K562 (cell line): ENCODE data around the gene DGAT2. TPM values are rescaled to one million over a fixed set of nuclear protein-coding genes. Genes with fewer than 3 reads are reported as not detected.

Experiments
- EP400 ChIP-seq: fragments of 450-650 bp; IDR thresholded peaks from 2 replicates; pipeline ENCODE4 v1.6.1; 2017; ENCODE audit warnings: antibody characterized with exemption, mild to moderate bottlenecking, moderate library complexity
- HLTF ChIP-seq: fragments of 450-650 bp; IDR thresholded peaks from 2 replicates; pipeline ENCODE4 v1.6.1; 2016
- MAFK ChIP-seq: IDR thresholded peaks from 2 replicates; pipeline ENCODE4 v1.6.1; 2011; ENCODE audit warnings: low read length, improper control_type of control experiment
- MAZ ChIP-seq, 2 experiments: fragments of 450-650 bp in 1 of 2; sonication (generic) in 1 of 2; formaldehyde crosslinking; IDR thresholded peaks in 1 of 2; conservative IDR thresholded peaks in 1 of 2; 2 replicates each; pipeline versions ENCODE4 v1.4.0 to v1.5.0; 2020; ENCODE audit warnings: mild to moderate bottlenecking in 1 of 2, missing genetic modification reagents in 1 of 2
- THRAP3 ChIP-seq: fragments of 450-650 bp; IDR thresholded peaks from 2 replicates; pipeline ENCODE4 v1.6.1; 2016; ENCODE audit warnings: mild to moderate bottlenecking, inconsistent platforms, borderline replicate concordance
- ZNF311 ChIP-seq: fragments of 250-450 bp; sonication (Bioruptor Pico); IDR thresholded peaks from 2 replicates; pipeline ENCODE4 v1.4.0; 2020; ENCODE audit warnings: mild to moderate bottlenecking, moderate library complexity
- ZNF445 ChIP-seq: fragments of 250-450 bp; sonication (Bioruptor Pico); IDR thresholded peaks from 2 replicates; pipeline ENCODE4 v1.4.0; 2020; ENCODE audit warnings: low read depth, mild to moderate bottlenecking, moderate library complexity
- ZNF589 ChIP-seq: fragments of 200-800 bp; sonication (Bioruptor generic); IDR thresholded peaks from 2 replicates; pipeline ENCODE4 v1.6.1; 2016; ENCODE audit warnings: low read depth, missing genetic modification characterization, missing compliant biosample characterization
- polyA plus RNA-seq, 8 experiments: library from polyadenylated mRNA; depleted of rRNA in 4 of 8; stranded (reverse) in 5 of 8; unstranded in 3 of 8; fragments of >200 nt; fragmentation: Nextera tagmentation in 2 of 8; fragmentation: Illumina TruSeq in 1 of 8; extraction: Ambion mirVana in 2 of 8; extraction: Trizol in 1 of 8; gene quantifications; 2 replicates each; pipeline versions ENCODE4 v1.2.1 to v1.2.3, GENCODE V29; 2011 to 2014; ENCODE audit warnings: inconsistent platforms in 1 of 8, missing spikeins in 1 of 8
- total RNA-seq, 7 experiments: library from RNA; depleted of rRNA in 6 of 7; stranded (reverse); fragments of >200 nt in 6 of 7; fragmentation: Illumina TruSeq in 2 of 7; extraction: Trizol in 2 of 7; gene quantifications; 2 replicates each; pipeline versions ENCODE4 v1.2.1 to v1.2.3, GENCODE V29; 2011 to 2021; ENCODE audit warnings: low replicate concordance in 1 of 7
- TF ChIP-seq, protein P1 (sequence below), 2 experiments: fragments of 450-650 bp in 1 of 2; sonication (generic) in 1 of 2; formaldehyde crosslinking in 1 of 2; IDR thresholded peaks; 2 replicates each; pipeline versions ENCODE4 v1.7.1 to v1.9.0; 2016 to 2022; ENCODE audit warnings: inconsistent platforms in 1 of 2, mild to moderate bottlenecking in 1 of 2, missing genetic modification reagents in 1 of 2
- TF ChIP-seq, protein P2 (sequence below), 2 experiments: fragments of 450-650 bp; IDR thresholded peaks; 2 replicates each; pipeline ENCODE4 v1.6.1; 2018; ENCODE audit warnings: mild to moderate bottlenecking in 2 of 2, low read depth in 1 of 2; ENCODE audit not compliant: partially characterized antibody in 2 of 2
- TF ChIP-seq, protein P3 (sequence below): fragments of 250-450 bp; sonication (Bioruptor Pico); IDR thresholded peaks from 2 replicates; pipeline ENCODE4 v1.6.1; 2021; ENCODE audit warnings: mild to moderate bottlenecking
- TF ChIP-seq, protein P4 (sequence below): fragments of 250-450 bp; sonication (Bioruptor Pico); IDR thresholded peaks from 2 replicates; pipeline ENCODE4 v1.8.0; 2022; ENCODE audit warnings: moderate library complexity, mild to moderate bottlenecking, inconsistent platforms

Gene DGAT2
- total and polyA plus RNA-seq, 9 of the 15 experiments (the other 6 are each of a cell fraction or from before 2014, with no cell fraction given): 0.68 to 2.8 (median 1.8) TPM

DNA sequence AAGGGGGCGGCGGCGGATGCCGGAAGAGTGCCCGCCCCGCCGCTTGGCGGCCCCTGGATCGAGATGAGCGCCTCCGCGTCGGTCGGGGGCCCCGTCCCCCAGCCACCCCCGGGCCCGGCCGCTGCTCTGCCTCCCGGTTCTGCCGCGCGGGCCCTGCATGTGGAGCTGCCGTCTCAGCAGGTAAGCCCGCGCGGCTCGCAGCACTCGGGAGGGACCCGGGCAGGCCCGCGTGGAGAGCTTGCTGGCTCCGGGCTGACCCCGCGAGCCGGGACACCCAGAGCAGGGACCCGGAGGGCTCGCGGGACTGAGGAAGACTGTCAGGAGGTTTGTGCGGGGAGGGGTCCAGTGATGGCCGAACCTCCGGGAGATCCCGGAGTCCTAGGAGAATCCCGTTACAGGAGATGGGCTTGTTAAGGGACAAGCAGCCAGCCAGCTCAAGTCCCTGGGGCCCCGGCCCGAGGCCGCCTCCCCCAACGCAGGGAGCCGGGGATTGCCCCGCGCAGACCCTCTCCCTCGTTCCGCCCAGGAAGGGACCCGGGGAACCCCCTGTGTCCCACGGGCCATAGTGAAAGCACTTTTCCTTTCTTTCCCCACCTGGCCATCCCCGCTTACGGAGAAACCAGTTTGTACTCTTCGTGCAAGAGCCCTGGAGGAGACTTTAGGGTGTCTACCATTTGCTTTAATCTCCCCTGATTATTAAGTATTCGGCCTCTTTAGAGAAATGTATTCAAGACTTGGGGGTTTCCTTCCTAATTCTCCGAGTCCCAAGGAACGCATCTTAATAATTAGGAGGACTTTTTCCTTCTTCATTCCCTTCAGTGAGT, 47.0 kb downstream of the DGAT2 start (continued):
- TF ChIP-seq, protein P1, sequence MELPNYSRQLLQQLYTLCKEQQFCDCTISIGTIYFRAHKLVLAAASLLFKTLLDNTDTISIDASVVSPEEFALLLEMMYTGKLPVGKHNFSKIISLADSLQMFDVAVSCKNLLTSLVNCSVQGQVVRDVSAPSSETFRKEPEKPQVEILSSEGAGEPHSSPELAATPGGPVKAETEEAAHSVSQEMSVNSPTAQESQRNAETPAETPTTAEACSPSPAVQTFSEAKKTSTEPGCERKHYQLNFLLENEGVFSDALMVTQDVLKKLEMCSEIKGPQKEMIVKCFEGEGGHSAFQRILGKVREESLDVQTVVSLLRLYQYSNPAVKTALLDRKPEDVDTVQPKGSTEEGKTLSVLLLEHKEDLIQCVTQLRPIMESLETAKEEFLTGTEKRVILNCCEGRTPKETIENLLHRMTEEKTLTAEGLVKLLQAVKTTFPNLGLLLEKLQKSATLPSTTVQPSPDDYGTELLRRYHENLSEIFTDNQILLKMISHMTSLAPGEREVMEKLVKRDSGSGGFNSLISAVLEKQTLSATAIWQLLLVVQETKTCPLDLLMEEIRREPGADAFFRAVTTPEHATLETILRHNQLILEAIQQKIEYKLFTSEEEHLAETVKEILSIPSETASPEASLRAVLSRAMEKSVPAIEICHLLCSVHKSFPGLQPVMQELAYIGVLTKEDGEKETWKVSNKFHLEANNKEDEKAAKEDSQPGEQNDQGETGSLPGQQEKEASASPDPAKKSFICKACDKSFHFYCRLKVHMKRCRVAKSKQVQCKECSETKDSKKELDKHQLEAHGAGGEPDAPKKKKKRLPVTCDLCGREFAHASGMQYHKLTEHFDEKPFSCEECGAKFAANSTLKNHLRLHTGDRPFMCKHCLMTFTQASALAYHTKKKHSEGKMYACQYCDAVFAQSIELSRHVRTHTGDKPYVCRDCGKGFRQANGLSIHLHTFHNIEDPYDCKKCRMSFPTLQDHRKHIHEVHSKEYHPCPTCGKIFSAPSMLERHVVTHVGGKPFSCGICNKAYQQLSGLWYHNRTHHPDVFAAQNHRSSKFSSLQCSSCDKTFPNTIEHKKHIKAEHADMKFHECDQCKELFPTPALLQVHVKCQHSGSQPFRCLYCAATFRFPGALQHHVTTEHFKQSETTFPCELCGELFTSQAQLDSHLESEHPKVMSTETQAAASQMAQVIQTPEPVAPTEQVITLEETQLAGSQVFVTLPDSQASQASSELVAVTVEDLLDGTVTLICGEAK (IDR thresholded peaks at IDR 0.05): no peak
- TF ChIP-seq, protein P1 (CRISPR knock-in tag; IDR thresholded peaks at IDR 0.05): no peak
- TF ChIP-seq THRAP3: no peak
- TF ChIP-seq, protein P2, sequence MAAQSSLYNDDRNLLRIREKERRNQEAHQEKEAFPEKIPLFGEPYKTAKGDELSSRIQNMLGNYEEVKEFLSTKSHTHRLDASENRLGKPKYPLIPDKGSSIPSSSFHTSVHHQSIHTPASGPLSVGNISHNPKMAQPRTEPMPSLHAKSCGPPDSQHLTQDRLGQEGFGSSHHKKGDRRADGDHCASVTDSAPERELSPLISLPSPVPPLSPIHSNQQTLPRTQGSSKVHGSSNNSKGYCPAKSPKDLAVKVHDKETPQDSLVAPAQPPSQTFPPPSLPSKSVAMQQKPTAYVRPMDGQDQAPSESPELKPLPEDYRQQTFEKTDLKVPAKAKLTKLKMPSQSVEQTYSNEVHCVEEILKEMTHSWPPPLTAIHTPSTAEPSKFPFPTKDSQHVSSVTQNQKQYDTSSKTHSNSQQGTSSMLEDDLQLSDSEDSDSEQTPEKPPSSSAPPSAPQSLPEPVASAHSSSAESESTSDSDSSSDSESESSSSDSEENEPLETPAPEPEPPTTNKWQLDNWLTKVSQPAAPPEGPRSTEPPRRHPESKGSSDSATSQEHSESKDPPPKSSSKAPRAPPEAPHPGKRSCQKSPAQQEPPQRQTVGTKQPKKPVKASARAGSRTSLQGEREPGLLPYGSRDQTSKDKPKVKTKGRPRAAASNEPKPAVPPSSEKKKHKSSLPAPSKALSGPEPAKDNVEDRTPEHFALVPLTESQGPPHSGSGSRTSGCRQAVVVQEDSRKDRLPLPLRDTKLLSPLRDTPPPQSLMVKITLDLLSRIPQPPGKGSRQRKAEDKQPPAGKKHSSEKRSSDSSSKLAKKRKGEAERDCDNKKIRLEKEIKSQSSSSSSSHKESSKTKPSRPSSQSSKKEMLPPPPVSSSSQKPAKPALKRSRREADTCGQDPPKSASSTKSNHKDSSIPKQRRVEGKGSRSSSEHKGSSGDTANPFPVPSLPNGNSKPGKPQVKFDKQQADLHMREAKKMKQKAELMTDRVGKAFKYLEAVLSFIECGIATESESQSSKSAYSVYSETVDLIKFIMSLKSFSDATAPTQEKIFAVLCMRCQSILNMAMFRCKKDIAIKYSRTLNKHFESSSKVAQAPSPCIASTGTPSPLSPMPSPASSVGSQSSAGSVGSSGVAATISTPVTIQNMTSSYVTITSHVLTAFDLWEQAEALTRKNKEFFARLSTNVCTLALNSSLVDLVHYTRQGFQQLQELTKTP (IDR thresholded peaks at IDR 0.05; ENCODE audit: low read depth in 1 of 2, partially characterized antibody in 2 of 2): no peak
- TF ChIP-seq, protein P3, sequence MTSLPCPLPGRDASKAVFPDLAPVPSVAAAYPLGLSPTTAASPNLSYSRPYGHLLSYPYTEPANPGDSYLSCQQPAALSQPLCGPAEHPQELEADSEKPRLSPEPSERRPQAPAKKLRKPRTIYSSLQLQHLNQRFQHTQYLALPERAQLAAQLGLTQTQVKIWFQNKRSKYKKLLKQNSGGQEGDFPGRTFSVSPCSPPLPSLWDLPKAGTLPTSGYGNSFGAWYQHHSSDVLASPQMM (CRISPR knock-in tag): no peak
- TF ChIP-seq, protein P4, sequence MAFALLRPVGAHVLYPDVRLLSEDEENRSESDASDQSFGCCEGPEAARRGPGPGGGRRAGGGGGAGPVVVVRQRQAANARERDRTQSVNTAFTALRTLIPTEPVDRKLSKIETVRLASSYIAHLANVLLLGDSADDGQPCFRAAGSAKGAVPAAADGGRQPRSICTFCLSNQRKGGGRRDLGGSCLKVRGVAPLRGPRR (CRISPR knock-in tag): no peak
- TF ChIP-seq ZNF445 (CRISPR knock-in tag): no peak
- TF ChIP-seq ZNF589: no peak
- TF ChIP-seq MAZ (CRISPR knock-in tag; conservative IDR thresholded peaks at IDR 0.05 in 1 of 2, IDR thresholded peaks at IDR 0.05 in 1 of 2): peak in 1 of 2 experiments; percentile 51; a peak in 2 of 4 replicates
- TF ChIP-seq EP400: peak; percentile 3; the same call in 1 of the 2 replicates
- no peak for TF ChIP-seq ZNF311 (CRISPR knock-in tag)
- no peak for TF ChIP-seq MAFK
- no peak for TF ChIP-seq HLTF
